Measurements from ENCODE around the gene DLEU7. TPM values are rescaled to one million over a fixed set of nuclear protein-coding genes. Genes with fewer than 3 reads are reported as not detected.

DLEU7 gene
- total RNA-seq, 1 donor from 2014 or later, result 0.57 TPM

DNA sequence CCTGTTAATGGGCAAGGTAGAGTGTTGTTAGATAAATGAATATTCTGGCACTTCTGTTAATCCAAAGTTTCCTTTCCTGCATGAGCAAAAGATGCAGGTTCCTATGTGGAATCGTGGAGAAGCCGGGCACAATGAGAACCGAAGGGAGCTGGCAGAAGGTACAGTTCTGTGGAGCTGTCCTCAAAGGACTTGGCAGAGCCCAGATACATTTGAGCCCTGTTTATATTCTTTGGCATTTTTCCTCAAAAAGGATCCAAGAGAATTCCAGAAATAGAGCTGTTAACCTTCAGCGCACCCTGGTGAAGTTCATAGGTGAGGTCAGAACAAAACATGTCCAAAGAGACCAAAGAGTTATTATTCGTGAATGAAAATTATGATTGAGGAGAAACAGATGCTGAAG is 4.0 kb upstream of the DLEU7 start:
- H3K4me1 ChIP-seq (ENCODE audit: insufficient read depth, low read length), result peaks cover 9% of the 10 kb centered on the region
- Mint-ChIP-seq H3K27ac (ENCODE audit: unreplicated experiment) (no peak overlapping the region), H3K9me3 (ENCODE audit: unreplicated experiment) (no peaks in the 10 kb centered on the region), H3K36me3 (ENCODE audit: low read depth, unreplicated experiment) (no peaks in the 10 kb centered on the region), H3K4me1 (ENCODE audit: low read depth, unreplicated experiment) (peaks cover 14% of the 10 kb centered on the region), H3K27me3 (ENCODE audit: low read depth, unreplicated experiment) (peaks cover 14% of the 10 kb centered on the region), H3K4me3 (ENCODE audit: unreplicated experiment) (no peak overlapping the region)
- H3K9ac ChIP-seq (ENCODE audit: low read length), result no peak overlapping the region
- H3K27me3 ChIP-seq (ENCODE audit: insufficient read depth, low read length), result peaks cover 2% of the 10 kb centered on the region
- no peaks in the 10 kb centered on the region for H4K20me1 ChIP-seq (ENCODE audit: insufficient read depth, low read length)
- H3K79me2 ChIP-seq (ENCODE audit: insufficient read depth, low read length), result no peaks in the 10 kb centered on the region
- FAIRE-seq, result no peak
- H3K27ac ChIP-seq (ENCODE audit: low read depth, low read length), result no peak overlapping the region
- H3K4me3 ChIP-seq (ENCODE audit: insufficient read depth, low read depth, low read length), result no peak overlapping the region
- no peak for TF ChIP-seq EZH2 (IDR thresholded peaks at IDR 0.05; ENCODE audit: insufficient read depth, low read length)
- TF ChIP-seq, protein P1, sequence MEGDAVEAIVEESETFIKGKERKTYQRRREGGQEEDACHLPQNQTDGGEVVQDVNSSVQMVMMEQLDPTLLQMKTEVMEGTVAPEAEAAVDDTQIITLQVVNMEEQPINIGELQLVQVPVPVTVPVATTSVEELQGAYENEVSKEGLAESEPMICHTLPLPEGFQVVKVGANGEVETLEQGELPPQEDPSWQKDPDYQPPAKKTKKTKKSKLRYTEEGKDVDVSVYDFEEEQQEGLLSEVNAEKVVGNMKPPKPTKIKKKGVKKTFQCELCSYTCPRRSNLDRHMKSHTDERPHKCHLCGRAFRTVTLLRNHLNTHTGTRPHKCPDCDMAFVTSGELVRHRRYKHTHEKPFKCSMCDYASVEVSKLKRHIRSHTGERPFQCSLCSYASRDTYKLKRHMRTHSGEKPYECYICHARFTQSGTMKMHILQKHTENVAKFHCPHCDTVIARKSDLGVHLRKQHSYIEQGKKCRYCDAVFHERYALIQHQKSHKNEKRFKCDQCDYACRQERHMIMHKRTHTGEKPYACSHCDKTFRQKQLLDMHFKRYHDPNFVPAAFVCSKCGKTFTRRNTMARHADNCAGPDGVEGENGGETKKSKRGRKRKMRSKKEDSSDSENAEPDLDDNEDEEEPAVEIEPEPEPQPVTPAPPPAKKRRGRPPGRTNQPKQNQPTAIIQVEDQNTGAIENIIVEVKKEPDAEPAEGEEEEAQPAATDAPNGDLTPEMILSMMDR (IDR thresholded peaks at IDR 0.05; ENCODE audit: insufficient read depth, low read depth, low read length), result no peak
- no peak overlapping the region for H2AFZ ChIP-seq (ENCODE audit: low read depth, low read length)
- H3K4me2 ChIP-seq (ENCODE audit: low read length), result no peak overlapping the region
- no peaks in the 10 kb centered on the region for H3K9me3 ChIP-seq (ENCODE audit: insufficient read depth, low read depth, low read length)
- no peaks in the 10 kb centered on the region for H3K36me3 ChIP-seq (ENCODE audit: insufficient read depth, low read length)
- DNase-seq (ENCODE audit: low read depth), result no peak

DNA sequence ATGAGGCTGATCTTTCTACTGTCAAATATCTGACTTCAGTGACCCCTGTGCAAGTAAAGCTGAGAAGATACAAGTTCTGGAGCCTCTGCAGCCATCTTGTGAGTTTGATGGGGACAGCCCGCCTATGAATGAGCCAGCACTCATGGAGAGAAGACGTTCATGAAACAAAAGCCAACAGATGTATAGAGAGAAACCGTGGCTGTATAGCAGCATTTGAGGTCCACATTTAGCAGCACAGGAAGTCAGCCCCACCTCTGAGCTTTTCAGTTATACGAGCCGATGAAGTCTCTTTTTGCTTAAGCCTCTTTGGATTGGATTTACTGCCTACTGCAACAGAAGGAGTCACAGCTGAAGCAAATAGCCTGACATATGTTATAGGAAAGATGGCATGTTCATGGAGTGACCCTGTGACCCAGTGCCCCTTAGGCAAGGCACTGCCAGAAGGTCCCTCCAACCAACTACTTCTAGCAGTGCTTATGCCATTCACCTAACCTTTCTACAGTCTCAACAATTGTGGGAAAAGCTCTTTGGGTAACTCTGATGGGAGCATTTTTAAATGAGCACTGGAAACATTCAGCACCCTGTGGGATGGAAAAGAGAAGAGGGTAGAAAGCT is 3.5 kb upstream of the DLEU7 start:
- Histone ChIP-seq H3K36me3 (ENCODE audit: insufficient read depth, low read length) (no peaks in the 10 kb centered on the region), H2AFZ (ENCODE audit: low read depth, low read length) (no peak overlapping the region), H3K27ac (ENCODE audit: low read depth, low read length) (no peak overlapping the region), H3K9ac (ENCODE audit: low read length) (no peak overlapping the region), H3K9me3 (ENCODE audit: insufficient read depth, low read depth, low read length) (no peaks in the 10 kb centered on the region), H3K4me2 (ENCODE audit: low read length) (no peak overlapping the region), H3K4me3 (ENCODE audit: insufficient read depth, low read depth, low read length) (no peak overlapping the region), H4K20me1 (ENCODE audit: insufficient read depth, low read length) (no peaks in the 10 kb centered on the region), H3K79me2 (ENCODE audit: insufficient read depth, low read length) (no peaks in the 10 kb centered on the region), H3K4me1 (ENCODE audit: insufficient read depth, low read length) (peaks cover 9% of the 10 kb centered on the region), H3K27me3 (ENCODE audit: insufficient read depth, low read length) (peaks cover 5% of the 10 kb centered on the region)
- Mint-ChIP-seq H3K27ac (ENCODE audit: unreplicated experiment) (no peak overlapping the region), H3K36me3 (ENCODE audit: low read depth, unreplicated experiment) (no peaks in the 10 kb centered on the region), H3K9me3 (ENCODE audit: unreplicated experiment) (no peaks in the 10 kb centered on the region), H3K4me1 (ENCODE audit: low read depth, unreplicated experiment) (peaks cover 14% of the 10 kb centered on the region), H3K27me3 (ENCODE audit: low read depth, unreplicated experiment) (peaks cover 18% of the 10 kb centered on the region), H3K4me3 (ENCODE audit: unreplicated experiment) (no peak overlapping the region)
- DNase-seq (ENCODE audit: low read depth) (no peak), FAIRE-seq (no peak)
- TF ChIP-seq, protein P1 (IDR thresholded peaks at IDR 0.05; ENCODE audit: insufficient read depth, low read depth, low read length), result no peak
- no peak for TF ChIP-seq EZH2 (IDR thresholded peaks at IDR 0.05; ENCODE audit: insufficient read depth, low read length)

DNA sequence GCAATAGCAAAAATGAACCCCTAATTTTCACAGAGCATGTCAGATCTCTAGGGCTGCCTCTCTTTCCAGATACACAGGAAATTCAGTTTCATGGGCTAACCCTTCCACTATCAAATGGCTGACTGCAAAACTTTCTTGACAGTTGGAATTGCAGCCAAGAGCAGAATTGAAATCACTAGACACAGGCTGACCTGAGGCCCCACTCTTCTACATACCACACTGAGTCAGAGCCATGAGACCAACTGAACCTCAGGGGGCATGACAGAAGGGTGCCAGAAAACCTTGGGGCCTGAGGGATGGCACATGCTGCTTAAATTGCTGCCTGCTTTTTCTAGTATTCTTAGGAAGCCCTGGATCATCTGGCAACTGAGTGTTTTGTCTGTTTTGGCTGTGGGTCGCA is 1.7 kb upstream of the DLEU7 start:
- H3K9me3 ChIP-seq (ENCODE audit: insufficient read depth, low read depth, low read length), result no peaks in the 10 kb centered on the region
- Mint-ChIP-seq H3K4me3 (ENCODE audit: unreplicated experiment) (no peak overlapping the region), H3K27me3 (ENCODE audit: low read depth, unreplicated experiment) (peaks cover 24% of the 10 kb centered on the region), H3K9me3 (ENCODE audit: unreplicated experiment) (no peaks in the 10 kb centered on the region), H3K27ac (ENCODE audit: unreplicated experiment) (no peak overlapping the region), H3K36me3 (ENCODE audit: low read depth, unreplicated experiment) (no peaks in the 10 kb centered on the region), H3K4me1 (ENCODE audit: low read depth, unreplicated experiment) (peaks cover 14% of the 10 kb centered on the region)
- DNase-seq (ENCODE audit: low read depth) (peak; percentile 13), FAIRE-seq (no peak)
- H3K4me1 ChIP-seq (ENCODE audit: insufficient read depth, low read length), result peaks cover 9% of the 10 kb centered on the region
- H3K36me3 ChIP-seq (ENCODE audit: insufficient read depth, low read length), result no peaks in the 10 kb centered on the region
- no peaks in the 10 kb centered on the region for H4K20me1 ChIP-seq (ENCODE audit: insufficient read depth, low read length)
- TF ChIP-seq, protein P1 (IDR thresholded peaks at IDR 0.05; ENCODE audit: insufficient read depth, low read depth, low read length), result no peak
- no peak for TF ChIP-seq EZH2 (IDR thresholded peaks at IDR 0.05; ENCODE audit: insufficient read depth, low read length)
- no peak overlapping the region for H3K4me2 ChIP-seq (ENCODE audit: low read length)
- no peak overlapping the region for H3K4me3 ChIP-seq (ENCODE audit: insufficient read depth, low read depth, low read length)
- no peaks in the 10 kb centered on the region for H3K79me2 ChIP-seq (ENCODE audit: insufficient read depth, low read length)
- H2AFZ ChIP-seq (ENCODE audit: low read depth, low read length), result no peak overlapping the region
- no peak overlapping the region for H3K9ac ChIP-seq (ENCODE audit: low read length)
- no peak overlapping the region for H3K27ac ChIP-seq (ENCODE audit: low read depth, low read length)
- H3K27me3 ChIP-seq (ENCODE audit: insufficient read depth, low read length), result peaks cover 5% of the 10 kb centered on the region

Data from astrocyte (in vitro differentiated cells and primary cell).